GM18907 (cell line): ENCODE data around the gene TMEM147.

Experiments used
- ATAC-seq: cut with Tn5 transposase; IDR thresholded peaks from one replicate; pipeline ENCODE4 v1.9.1; 2021; ENCODE audit warnings: mild to moderate bottlenecking, moderate library complexity; ENCODE audit not compliant: unreplicated experiment

TMEM147 gene

GRCh38 chr19:35544110-35544802, 1.2 kb upstream of the TMEM147 start:
- ATAC-seq, result no peak

GRCh38 chr19:35545855-35546381, 492 bp downstream of the TMEM147 start:
- peak; percentile 43 for ATAC-seq

- ATAC-seq, result no peak
These were observed 1.1 kb downstream of the TMEM147 start for GRCh38 chr19:35546532-35546931.

- ATAC-seq, result no peak
These were observed 3.9 kb downstream of the TMEM147 start for GRCh38 chr19:35549174-35549788.

GRCh38 chr19:35549879-35550523, 4.6 kb downstream of the TMEM147 start:
- no peak for ATAC-seq

- ATAC-seq, result no peak
These were observed 5.8 kb downstream of the TMEM147 start for GRCh38 chr19:35551091-35551810.

GRCh38 chr19:35552534-35553384, 7.3 kb downstream of the TMEM147 start:
- ATAC-seq, result no peak

- ATAC-seq, result no peak
These were observed 8.1 kb downstream of the TMEM147 start for GRCh38 chr19:35553385-35554000.

GRCh38 chr19:35554076-35554475, 8.7 kb downstream of the TMEM147 start:
- no peak for ATAC-seq

- ATAC-seq, result no peak
These were observed 10.0 kb downstream of the TMEM147 start for GRCh38 chr19:35555301-35556005.

- ATAC-seq, result no peak
These were observed 10.7 kb downstream of the TMEM147 start for GRCh38 chr19:35556025-35556590.

- no peak for ATAC-seq
These were observed 11.6 kb downstream of the TMEM147 start for GRCh38 chr19:35556846-35557538.

GRCh38 chr19:35557539-35558399, 12.3 kb downstream of the TMEM147 start:
- ATAC-seq, result no peak

GRCh38 chr19:35558400-35559280, 13.2 kb downstream of the TMEM147 start:
- ATAC-seq, result no peak

- no peak for ATAC-seq
These were observed 13.8 kb downstream of the TMEM147 start for GRCh38 chr19:35559281-35559659.

GRCh38 chr19:35559781-35560180, 14.4 kb downstream of the TMEM147 start:
- ATAC-seq, result no peak

- no peak for ATAC-seq
These were observed 14.8 kb downstream of the TMEM147 start for GRCh38 chr19:35560271-35560670.
